22Rv1 (cell line): Measurements from ENCODE around the gene EXOSC6.

Source experiments
- H3K27ac ChIP-seq: fragments of 450-650 bp; 2 replicates; pipeline ENCODE4 v1.5.1; 2017
- CTCF ChIP-seq: fragments of 450-650 bp; IDR thresholded peaks from 2 replicates; pipeline ENCODE4 v1.5.1; 2017; ENCODE audit warnings: mild to moderate bottlenecking
- ZFX ChIP-seq: fragments of 450-650 bp; IDR thresholded peaks from 2 replicates; pipeline ENCODE4 v1.6.1; 2017; ENCODE audit warnings: antibody characterized with exemption, borderline replicate concordance

The EXOSC6 gene

DNA sequence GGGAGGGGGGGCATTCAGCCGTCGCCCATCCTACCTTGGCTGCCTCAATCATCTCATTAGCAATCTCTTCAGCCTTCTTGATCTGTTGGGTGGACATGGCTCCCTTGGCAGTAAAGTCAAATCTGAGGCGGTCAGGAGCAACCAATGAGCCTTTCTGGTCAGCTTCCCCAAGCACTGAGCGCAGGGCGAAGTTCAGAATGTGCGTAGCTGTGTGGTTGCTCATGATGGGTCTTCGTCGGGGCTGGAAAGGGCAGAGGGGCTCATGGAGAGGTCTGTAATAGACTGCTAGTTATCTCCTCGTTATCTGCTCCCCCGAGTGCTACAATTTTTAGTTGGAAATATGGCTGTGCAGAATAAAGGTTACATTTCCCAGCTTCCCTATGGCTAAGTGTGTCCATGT, 7.2 kb upstream of the EXOSC6 start:
- no peak overlapping the region for H3K27ac ChIP-seq
- TF ChIP-seq ZFX: no peak
- no peak for TF ChIP-seq CTCF

DNA sequence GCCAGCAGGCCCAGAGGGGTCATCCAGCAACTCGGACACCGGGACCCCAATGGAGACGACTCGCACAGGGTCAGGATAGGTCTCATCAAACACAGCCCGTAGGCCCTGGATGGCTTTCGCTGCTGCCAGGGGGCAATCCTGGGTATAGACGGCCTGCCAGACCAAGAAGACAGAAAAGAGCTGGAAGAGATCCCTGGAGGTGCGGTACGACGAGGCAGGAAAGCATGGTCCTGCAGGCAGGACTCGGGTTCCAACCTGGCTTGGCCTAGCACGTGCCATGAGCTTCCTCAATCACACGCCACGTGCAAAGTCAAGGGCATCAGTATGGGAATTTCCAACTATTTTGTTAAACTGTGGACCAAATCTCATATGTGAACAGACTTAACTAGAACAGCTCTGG, 6.3 kb upstream of the EXOSC6 start:
- H3K27ac ChIP-seq: no peak overlapping the region
- TF ChIP-seq ZFX: no peak
- no peak for TF ChIP-seq CTCF

DNA sequence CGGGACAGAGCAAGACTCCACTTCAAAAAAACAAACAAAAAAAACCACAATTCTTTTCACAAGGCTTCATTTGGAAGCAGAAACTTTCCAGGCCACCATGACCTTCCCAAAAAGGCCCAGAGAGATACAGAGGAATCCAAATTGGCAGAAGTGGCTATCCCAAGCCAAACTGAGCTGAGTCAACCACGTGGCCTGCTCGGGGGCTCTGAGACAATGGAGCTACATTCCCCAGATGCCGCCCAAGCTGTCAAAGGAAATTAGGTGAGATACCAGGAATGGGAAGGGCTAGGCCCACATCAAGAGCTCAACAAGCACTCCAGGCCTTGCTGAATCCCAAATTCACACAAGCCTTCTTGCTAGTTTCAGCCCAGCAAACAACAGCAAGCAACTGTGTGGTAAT, 5.7 kb upstream of the EXOSC6 start:
- no peak for TF ChIP-seq ZFX
- no peak overlapping the region for H3K27ac ChIP-seq

GRCh38 chr16:70255574-70255973, 3.8 kb upstream of the EXOSC6 start:
- TF ChIP-seq ZFX (no peak), CTCF (no peak)
- no peak overlapping the region for H3K27ac ChIP-seq

DNA sequence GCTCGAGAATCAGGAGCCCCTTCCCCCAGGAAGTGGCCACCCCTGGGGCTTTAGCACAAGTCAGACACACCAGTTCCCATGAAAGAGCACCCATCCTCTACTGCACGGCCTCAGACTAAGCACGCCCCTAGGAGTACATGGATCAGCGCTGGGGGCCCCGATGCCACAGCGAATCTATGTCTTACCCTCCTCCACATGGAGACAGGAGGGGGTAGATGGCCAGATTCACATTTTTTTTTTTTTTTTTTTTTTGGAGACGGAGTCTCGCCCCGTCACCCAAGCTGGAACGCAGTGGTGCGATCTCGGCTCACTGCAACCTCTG, 3.2 kb upstream of the EXOSC6 start:
- H3K27ac ChIP-seq: no peak overlapping the region
- TF ChIP-seq CTCF: no peak
- TF ChIP-seq ZFX: no peak

- no peak for TF ChIP-seq ZFX
- TF ChIP-seq CTCF: peak; percentile 27; the same call in 1 of the 2 replicates
- peak overlapping the region; percentile 32; the same call in 1 of the 2 replicates for H3K27ac ChIP-seq
Observed at GRCh38 chr16:70254180-70254964, 2.6 kb upstream of the EXOSC6 start.

GRCh38 chr16:70253291-70254106, 1.8 kb upstream of the EXOSC6 start:
- H3K27ac ChIP-seq: peak overlapping the region; percentile 97

More at GRCh38 chr16:70253291-70254106, 1.8 kb upstream of the EXOSC6 start:
- TF ChIP-seq CTCF: peak; percentile 62
- no peak for TF ChIP-seq ZFX
